ENCODE measurements around the gene RAPGEF1. TPM values are rescaled to one million over a fixed set of nuclear protein-coding genes. Genes with fewer than 3 reads are reported as not detected.
A peak's percentile ranks its signal among the peaks of the same experiment; 100 is the strongest.

RAPGEF1 gene
- total RNA-seq, 4 donors from 2014 or later, result 13.1 to 73.7 (median 26.2) TPM

- Histone ChIP-seq H3K27ac (peak overlapping the region in 1 of 2 donors; percentile 24), H3K9me3 (no peaks in the 10 kb centered on the region), H3K4me3 (no peak overlapping the region), H3K36me3 (no peaks in the 10 kb centered on the region), H3K4me1 (no peaks in the 10 kb centered on the region), H3K27me3 (no peaks in the 10 kb centered on the region)
- TF ChIP-seq POLR2A (IDR thresholded peaks at IDR 0.05), result no peak
- no peak for TF ChIP-seq CTCF (IDR thresholded peaks at IDR 0.05)
- no peak for DNase-seq
- intact Hi-C loops (cut with DNase I; ENCODE audit: low total_unique reads), result no loop called here
Observed at GRCh38 chr9:131700765-131701435, 39.0 kb downstream of the RAPGEF1 start.

- Histone ChIP-seq H3K27me3 (no peaks in the 10 kb centered on the region), H3K36me3 (no peaks in the 10 kb centered on the region), H3K9me3 (no peaks in the 10 kb centered on the region), H3K27ac (peak overlapping the region in 1 of 2 donors; percentile 31), H3K4me3 (no peak overlapping the region), H3K4me1 (no peaks in the 10 kb centered on the region)
- intact Hi-C loops (cut with DNase I; ENCODE audit: low total_unique reads), result no loop called here
- TF ChIP-seq CTCF (IDR thresholded peaks at IDR 0.05) (no peak), POLR2A (IDR thresholded peaks at IDR 0.05) (no peak)
- DNase-seq, result no peak
Observed at GRCh38 chr9:131700076-131700475, 39.8 kb downstream of the RAPGEF1 start.

- Histone ChIP-seq H3K9me3 (no peaks in the 10 kb centered on the region), H3K4me1 (no peaks in the 10 kb centered on the region), H3K27me3 (no peaks in the 10 kb centered on the region), H3K27ac (peak overlapping the region in 1 of 2 donors; percentile 48), H3K4me3 (no peak overlapping the region), H3K36me3 (no peaks in the 10 kb centered on the region)
- intact Hi-C loops (cut with DNase I; ENCODE audit: low total_unique reads), result no loop called here
- DNase-seq, result no peak
- TF ChIP-seq POLR2A (IDR thresholded peaks at IDR 0.05) (no peak), CTCF (IDR thresholded peaks at IDR 0.05) (no peak)
Observed at GRCh38 chr9:131698618-131698985, 41.3 kb downstream of the RAPGEF1 start.

- Histone ChIP-seq H3K27ac (peak overlapping the region in 1 of 2 donors; percentile 48), H3K4me3 (no peak overlapping the region), H3K27me3 (no peaks in the 10 kb centered on the region), H3K9me3 (no peaks in the 10 kb centered on the region), H3K4me1 (no peaks in the 10 kb centered on the region), H3K36me3 (no peaks in the 10 kb centered on the region)
- intact Hi-C loops (cut with DNase I; ENCODE audit: low total_unique reads), result no loop called here
- no peak for DNase-seq
- TF ChIP-seq POLR2A (IDR thresholded peaks at IDR 0.05), result no peak
- no peak for TF ChIP-seq CTCF (IDR thresholded peaks at IDR 0.05)
Observed at GRCh38 chr9:131697908-131698617, 41.8 kb downstream of the RAPGEF1 start.

GRCh38 chr9:131697097-131697496 lies 42.8 kb downstream of the RAPGEF1 start:
- Histone ChIP-seq H3K4me1 (peaks cover 0 to 2% of the 10 kb centered on the region in 2 donors), H3K4me3 (no peak overlapping the region), H3K9me3 (no peaks in the 10 kb centered on the region), H3K36me3 (no peaks in the 10 kb centered on the region), H3K27me3 (no peaks in the 10 kb centered on the region), H3K27ac (peak overlapping the region in 1 of 2 donors; percentile 48)
- DNase-seq, result peak; percentile 52 to 53
- intact Hi-C loops (cut with DNase I; ENCODE audit: low total_unique reads), result no loop called here
- TF ChIP-seq CTCF (IDR thresholded peaks at IDR 0.05), result peak in 2 of 4 experiments; percentile 6 to 14
- TF ChIP-seq POLR2A (IDR thresholded peaks at IDR 0.05), result no peak

Measured in uterus (tissue), 4 donors.